Stomach smooth muscle (tissue), 2 donors: ENCODE results near the gene NFYC.
A peak's percentile ranks its signal among the peaks of the same experiment; 100 is the strongest.

ENCODE experiments used
- H3K27ac ChIP-seq: one replicate; pipeline ENCODE4 v1.7.0; 2013; ENCODE audit warnings: mild to moderate bottlenecking, low read length, inconsistent platforms
- H3K27me3 ChIP-seq, 2 donors: one replicate each; pipeline ENCODE4 v1.7.0; 2013; ENCODE audit warnings: low read length in 2 of 2; ENCODE audit not compliant: insufficient read depth in 2 of 2, control insufficient read depth in 1 of 2
- H3K36me3 ChIP-seq, 2 donors: one replicate each; pipeline ENCODE4 v1.7.0; 2013; ENCODE audit warnings: low read length in 2 of 2; ENCODE audit not compliant: control insufficient read depth in 2 of 2, insufficient read depth in 2 of 2
- H3K4me1 ChIP-seq: one replicate; pipeline ENCODE4 v1.7.0; 2013; ENCODE audit warnings: low read length; ENCODE audit not compliant: control insufficient read depth, insufficient read depth
- H3K4me3 ChIP-seq, 2 donors: one replicate each; pipeline ENCODE4 v1.7.0; 2013; ENCODE audit warnings: low read length in 2 of 2
- H3K9ac ChIP-seq, 2 donors: one replicate each; pipeline ENCODE4 v1.7.0; 2013; ENCODE audit warnings: low read length in 2 of 2, mild to moderate bottlenecking in 1 of 2
- H3K9me3 ChIP-seq, 2 donors: one replicate each; pipeline ENCODE4 v1.7.0; 2013; ENCODE audit warnings: low read length in 2 of 2; ENCODE audit not compliant: control insufficient read depth in 2 of 2
- donor health status: healthy.
- donor health status: Pancreatic carcinoma.

Gene NFYC

DNA sequence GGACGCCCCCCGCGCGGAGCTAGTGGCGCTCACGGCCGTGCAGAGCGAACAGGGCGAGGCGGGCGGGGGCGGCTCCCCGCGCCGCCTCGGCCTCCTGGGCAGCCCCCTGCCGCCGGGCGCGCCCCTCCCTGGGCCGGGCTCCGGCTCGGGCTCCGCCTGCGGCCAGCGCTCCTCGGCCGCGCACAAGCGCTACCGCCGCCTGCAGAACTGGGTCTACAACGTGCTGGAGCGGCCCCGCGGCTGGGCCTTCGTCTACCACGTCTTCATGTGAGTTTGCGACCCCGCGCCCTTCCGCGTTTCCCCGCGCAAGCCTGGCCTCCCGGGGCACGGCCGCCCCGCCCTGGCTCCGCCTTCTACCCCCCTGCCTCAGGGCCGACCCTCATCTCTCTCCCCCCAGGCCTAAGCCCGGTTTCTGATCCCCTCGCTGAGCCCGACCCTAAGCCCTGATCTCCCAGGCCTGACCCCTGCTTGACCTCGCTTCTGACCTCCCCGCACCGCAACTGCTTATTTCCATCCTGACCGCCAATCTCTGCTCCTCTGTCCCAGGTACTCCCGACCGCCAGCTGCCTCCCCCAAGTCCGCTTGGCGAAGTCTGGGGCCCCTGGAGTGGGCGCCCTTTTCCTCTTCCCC, 92.8 kb downstream of the NFYC start:
- Histone ChIP-seq H3K36me3 (no peaks in the 10 kb centered on the region), H3K4me1 (peaks cover 62% of the 10 kb centered on the region), H3K27me3 (no peaks in the 10 kb centered on the region), H3K9me3 (no peaks in the 10 kb centered on the region), H3K4me3 (peak overlapping the region; percentile 65 to 74), H3K9ac (peak overlapping the region; percentile 64 to 80), H3K27ac (peak overlapping the region; percentile 81)

DNA sequence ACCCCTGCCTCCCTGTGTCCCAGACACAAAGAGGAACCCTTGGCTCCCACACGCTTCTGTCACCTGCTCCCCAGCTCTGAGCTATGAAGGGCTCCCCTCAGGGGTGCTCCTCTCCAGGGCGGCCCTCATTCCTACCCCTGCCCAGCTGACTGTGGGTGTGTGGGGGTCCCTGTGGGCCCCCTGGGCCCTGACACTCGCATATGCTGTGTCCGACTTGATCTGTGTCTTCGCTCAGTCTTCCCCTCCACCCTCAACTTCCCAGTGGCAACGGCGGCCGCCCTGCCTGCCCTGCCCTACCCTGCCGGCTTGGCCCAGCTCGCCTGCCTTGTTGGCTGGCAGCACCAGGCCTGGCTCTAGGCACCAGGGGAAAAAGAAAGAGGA, 93.3 kb downstream of the NFYC start:
- Histone ChIP-seq H3K9me3 (no peaks in the 10 kb centered on the region), H3K4me3 (peak overlapping the region; percentile 65 to 74), H3K27me3 (no peaks in the 10 kb centered on the region), H3K9ac (peak overlapping the region; percentile 64 to 80), H3K36me3 (no peaks in the 10 kb centered on the region), H3K27ac (peak overlapping the region; percentile 81), H3K4me1 (peaks cover 67% of the 10 kb centered on the region)

DNA sequence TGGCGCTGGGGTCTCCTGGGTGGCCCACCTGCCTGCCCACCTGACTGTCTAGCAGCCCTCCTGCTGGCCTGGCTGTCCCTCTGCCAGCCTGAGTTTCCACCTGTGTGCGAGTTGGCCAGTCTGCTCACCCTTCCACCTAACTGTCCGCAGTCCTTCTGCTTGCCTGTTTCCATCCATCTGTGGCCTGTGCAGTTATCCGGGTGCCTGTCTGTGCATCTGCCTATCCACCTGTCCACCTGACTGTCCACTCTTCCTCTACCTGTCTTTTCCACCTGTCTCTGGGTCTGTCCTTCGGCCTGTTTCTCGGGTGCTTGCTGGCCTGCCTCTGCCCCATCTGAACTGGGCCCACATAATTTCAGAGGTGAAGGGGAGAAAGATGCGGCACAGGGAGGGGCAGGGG, 93.9 kb downstream of the NFYC start:
- H3K4me3 ChIP-seq = peak overlapping the region in 1 of 2 donors; percentile 74
- H3K36me3 ChIP-seq = no peaks in the 10 kb centered on the region
- peak overlapping the region; percentile 64 to 80 for H3K9ac ChIP-seq
- H3K4me1 ChIP-seq = peaks cover 74% of the 10 kb centered on the region
- no peaks in the 10 kb centered on the region for H3K9me3 ChIP-seq
- H3K27me3 ChIP-seq = no peaks in the 10 kb centered on the region
- H3K27ac ChIP-seq = peak overlapping the region; percentile 81

DNA sequence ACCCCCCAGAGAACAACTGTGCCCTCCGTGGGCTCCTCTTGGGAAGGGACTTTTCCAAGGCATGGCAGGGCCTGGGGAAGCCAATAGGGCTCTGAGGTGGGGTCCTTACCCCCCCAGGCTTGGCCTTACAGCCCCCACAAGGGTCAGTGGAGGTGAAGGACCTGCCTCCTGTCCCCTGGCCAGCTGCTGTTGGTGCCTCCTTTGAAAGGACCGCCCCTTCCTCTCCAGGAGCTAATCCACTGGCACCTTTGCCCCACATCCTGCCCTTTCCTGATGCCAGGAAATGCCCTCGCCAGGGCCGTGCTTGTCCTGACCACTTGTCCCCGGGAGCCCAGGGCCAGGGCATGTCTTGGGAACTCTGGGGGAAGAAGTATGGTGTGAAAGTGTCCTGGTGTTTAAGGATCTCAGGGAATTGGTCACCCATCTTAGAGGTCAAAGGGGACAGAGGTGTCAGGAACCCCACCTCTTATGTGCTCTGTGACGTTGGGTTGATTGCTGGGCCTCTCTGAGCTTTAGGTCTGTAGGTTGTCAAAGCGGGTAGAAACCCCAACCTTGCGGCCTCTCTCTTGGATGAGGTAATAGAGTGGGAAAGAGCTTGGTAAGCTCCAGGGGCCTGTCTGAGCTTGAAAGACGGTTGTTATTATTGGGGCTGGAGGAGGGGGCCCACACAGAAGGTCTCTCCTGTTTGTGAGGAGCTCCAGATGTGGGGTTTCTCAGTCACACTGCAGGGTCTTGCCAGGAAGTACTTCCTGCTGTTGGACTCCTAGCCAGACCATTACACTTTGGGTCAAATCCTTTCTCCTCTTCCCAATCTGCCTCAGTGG, 94.9 kb downstream of the NFYC start:
- Histone ChIP-seq H3K27me3 (no peaks in the 10 kb centered on the region), H3K36me3 (no peaks in the 10 kb centered on the region), H3K27ac (peak overlapping the region; percentile 81), H3K4me1 (peaks cover 83% of the 10 kb centered on the region), H3K9ac (no peak overlapping the region), H3K4me3 (no peak overlapping the region), H3K9me3 (no peaks in the 10 kb centered on the region)

DNA sequence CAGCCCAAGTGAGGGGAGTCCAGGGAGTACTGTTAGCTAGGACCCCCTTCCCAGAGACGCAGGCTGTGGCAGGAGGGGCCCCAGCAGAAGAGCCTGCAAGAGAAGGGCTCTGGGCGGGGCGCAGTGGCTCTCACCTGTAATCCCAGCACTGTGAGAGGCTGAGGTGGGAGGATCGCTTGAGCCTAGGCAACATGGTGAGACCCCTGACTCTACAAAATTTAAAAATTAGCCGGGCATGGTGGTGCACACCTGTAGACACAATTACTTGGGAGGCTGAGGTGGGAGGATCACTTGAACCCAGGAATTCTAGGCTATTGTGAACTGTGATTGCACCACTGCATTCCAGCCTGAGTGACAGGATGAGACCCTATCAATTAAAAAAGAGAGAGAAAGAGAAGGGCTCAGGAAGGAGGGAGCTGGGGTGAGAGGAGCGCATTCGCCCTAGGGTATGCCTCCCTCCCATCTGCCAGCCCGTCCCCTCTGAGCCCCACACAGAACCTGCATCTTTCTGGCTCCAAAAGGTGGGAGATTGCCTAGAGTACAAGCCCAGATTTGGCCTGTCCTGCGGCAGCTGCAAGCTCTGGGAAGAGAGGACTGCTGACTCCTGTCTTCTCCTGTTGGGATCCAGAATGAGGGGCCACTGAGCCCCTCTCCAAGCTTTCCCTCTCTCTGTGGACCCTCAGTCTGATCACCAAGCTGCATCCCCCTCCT, 95.6 kb downstream of the NFYC start:
- peaks cover 87% of the 10 kb centered on the region for H3K4me1 ChIP-seq
- no peak overlapping the region for H3K9ac ChIP-seq
- peak overlapping the region; percentile 60 for H3K27ac ChIP-seq
- peak overlapping the region in 1 of 2 donors; percentile 15 for H3K4me3 ChIP-seq
- H3K27me3 ChIP-seq = no peaks in the 10 kb centered on the region
- no peaks in the 10 kb centered on the region for H3K36me3 ChIP-seq
- no peaks in the 10 kb centered on the region for H3K9me3 ChIP-seq

DNA sequence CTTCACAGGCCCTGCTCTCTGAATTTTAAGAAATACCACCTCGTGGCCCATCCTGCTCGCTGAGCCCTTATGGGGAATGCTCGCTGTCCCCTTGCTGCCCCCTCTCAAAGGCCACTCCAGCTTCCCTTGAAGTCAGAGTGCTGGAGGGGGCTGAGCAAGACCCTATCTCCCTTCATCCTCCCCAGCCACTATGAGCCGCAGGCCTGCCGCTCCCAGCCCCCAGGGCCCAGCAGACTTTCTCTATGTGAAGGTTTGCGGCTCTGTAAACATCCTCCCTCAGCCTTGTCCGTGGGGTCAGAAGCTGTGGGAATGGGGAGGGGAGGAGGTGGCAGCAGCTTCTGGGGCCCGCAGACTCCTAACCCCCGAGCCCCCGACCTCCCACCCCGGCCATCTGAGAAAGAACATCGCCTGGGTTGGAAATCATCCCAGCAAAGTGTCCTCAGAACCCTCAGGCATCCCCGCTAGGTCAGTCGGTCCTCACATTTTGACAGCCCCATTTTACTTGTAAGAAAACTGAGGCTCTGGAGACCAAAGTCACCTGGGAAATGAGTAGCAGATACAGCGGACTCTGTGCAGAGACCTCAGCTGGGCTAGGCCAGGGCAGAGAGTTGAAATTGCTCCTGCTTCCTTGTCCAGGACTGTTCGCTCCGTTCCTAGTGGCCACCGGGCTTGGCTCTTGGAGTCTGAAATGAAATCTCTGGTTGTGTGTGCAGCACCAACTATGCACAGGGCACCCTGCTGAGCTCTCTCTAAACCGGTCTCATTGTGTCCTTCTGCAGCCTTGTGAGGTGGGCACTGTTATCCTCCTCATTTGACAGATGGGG, 96.4 kb downstream of the NFYC start:
- Histone ChIP-seq H3K27ac (peak overlapping the region; percentile 60), H3K9ac (no peak overlapping the region), H3K4me3 (peak overlapping the region in 1 of 2 donors; percentile 15), H3K36me3 (no peaks in the 10 kb centered on the region), H3K27me3 (no peaks in the 10 kb centered on the region), H3K9me3 (no peaks in the 10 kb centered on the region), H3K4me1 (peaks cover 84% of the 10 kb centered on the region)

DNA sequence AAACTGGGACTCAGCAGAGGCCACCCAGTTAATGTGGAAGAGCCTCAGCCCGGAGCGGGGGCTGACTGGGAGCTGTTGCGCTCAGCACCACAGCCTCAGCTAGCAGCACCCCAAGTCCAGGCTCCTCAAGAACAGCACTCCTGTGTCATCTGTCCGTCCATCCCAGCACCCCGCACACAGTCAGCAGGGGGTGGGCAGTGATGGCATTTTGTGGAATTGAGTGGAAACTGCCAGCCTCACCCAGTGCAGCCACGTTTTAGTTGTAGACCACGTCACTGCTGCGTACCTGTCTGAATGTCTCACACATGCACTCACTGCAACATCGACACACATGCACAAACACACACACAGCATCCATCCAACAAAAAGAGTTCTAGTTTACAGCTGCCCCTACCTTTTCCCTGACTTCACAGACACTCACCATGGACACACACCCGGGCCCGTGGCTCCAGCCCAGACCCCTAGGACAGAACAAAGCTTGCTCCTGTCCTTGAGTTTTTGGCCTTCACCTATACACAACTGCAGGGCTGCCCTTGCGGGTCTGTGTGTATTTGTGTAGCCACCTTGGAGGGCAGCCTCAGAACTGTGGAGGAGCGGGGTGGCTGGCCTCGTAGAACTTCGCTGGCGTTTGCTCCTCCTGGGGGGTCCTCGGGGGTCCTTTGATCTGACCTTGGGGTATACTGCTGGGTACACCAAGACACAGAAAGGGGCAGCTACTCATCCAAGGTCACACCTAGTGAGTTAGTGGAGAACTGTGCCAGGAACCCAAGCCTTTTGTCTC, 97.2 kb downstream of the NFYC start:
- Histone ChIP-seq H3K9ac (no peak overlapping the region), H3K4me3 (no peak overlapping the region), H3K9me3 (no peaks in the 10 kb centered on the region), H3K27ac (peak overlapping the region; percentile 64), H3K36me3 (peaks cover 0 to 3% of the 10 kb centered on the region in 2 donors), H3K27me3 (no peaks in the 10 kb centered on the region), H3K4me1 (peaks cover 82% of the 10 kb centered on the region)

DNA sequence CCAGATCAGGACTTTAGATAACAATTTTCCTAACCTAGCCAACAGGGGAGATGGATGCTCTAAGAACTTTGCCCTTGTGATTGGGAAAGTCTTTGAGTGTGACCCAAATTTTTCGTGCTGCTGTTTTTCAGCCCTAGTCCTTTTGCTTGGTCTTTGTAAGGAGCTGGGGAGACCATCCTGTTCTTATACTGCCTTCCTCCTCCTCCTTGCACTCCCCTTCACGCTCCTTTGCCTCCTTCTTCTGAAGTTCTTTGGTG, 97.8 kb downstream of the NFYC start:
- no peak overlapping the region for H3K4me3 ChIP-seq
- H3K9me3 ChIP-seq = no peaks in the 10 kb centered on the region
- peaks cover 0 to 3% of the 10 kb centered on the region in 2 donors for H3K36me3 ChIP-seq
- H3K27me3 ChIP-seq = no peaks in the 10 kb centered on the region
- peaks cover 81% of the 10 kb centered on the region for H3K4me1 ChIP-seq
- no peak overlapping the region for H3K9ac ChIP-seq
- peak overlapping the region; percentile 64 for H3K27ac ChIP-seq

DNA sequence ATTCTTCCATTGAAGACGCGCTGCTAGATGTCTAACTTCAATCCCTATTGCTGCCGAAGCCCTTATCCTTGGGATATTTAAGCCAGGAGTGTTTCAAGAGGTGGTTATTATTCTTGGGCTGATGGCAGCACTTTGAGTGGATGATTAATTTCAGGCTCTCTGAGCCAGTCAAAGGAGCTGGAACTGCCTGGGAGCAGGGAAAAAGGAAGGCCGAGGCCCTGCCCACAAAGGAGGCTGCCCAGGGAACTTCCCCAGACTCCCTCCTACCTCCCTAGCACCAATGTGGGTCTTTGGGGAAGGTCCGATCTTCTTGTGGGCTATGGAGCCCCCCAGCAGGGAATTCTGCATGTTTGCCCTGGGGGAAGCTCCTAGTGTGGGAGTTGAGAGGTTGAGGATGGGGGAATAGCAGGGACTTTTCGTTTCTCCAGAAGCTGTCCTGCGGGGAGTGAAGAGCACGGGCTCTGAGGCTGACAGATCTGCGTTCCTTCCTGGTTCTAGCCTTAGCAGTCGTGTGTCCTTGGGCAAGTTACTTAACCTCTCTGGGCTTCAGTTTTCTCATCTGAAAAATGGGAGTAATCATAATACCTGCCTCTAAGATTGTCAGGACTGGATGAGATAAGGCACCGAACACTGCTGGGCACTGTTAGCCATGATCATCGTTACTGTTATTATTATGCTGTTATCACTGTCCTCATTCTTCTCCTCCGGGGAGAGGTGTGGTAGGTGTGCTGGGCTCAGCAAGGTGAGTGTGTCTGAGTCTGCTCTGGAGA, 98.3 kb downstream of the NFYC start:
- no peaks in the 10 kb centered on the region for H3K9me3 ChIP-seq
- H3K36me3 ChIP-seq = peaks cover 0 to 3% of the 10 kb centered on the region in 2 donors
- H3K27ac ChIP-seq = peak overlapping the region; percentile 64
- peak overlapping the region in 1 of 2 donors; percentile 44 for H3K4me3 ChIP-seq
- no peaks in the 10 kb centered on the region for H3K27me3 ChIP-seq
- H3K9ac ChIP-seq = peak overlapping the region; percentile 22 to 29
- peaks cover 75% of the 10 kb centered on the region for H3K4me1 ChIP-seq
